ENCODE results near the gene PIM1.
"Not testable (repeated sequence)": the region's sequence is repeated elsewhere in the genome, so short reads cannot be mapped to it uniquely, and the experiment has no call there.

Gene PIM1

GRCh38 chr6:37171970-37172812 lies 2.2 kb downstream of the PIM1 start:
- DNase-seq, result peak; percentile 59 to 83 (median 70)

GRCh38 chr6:37172912-37173492 lies 3.0 kb downstream of the PIM1 start:
- no peak for DNase-seq

DNA sequence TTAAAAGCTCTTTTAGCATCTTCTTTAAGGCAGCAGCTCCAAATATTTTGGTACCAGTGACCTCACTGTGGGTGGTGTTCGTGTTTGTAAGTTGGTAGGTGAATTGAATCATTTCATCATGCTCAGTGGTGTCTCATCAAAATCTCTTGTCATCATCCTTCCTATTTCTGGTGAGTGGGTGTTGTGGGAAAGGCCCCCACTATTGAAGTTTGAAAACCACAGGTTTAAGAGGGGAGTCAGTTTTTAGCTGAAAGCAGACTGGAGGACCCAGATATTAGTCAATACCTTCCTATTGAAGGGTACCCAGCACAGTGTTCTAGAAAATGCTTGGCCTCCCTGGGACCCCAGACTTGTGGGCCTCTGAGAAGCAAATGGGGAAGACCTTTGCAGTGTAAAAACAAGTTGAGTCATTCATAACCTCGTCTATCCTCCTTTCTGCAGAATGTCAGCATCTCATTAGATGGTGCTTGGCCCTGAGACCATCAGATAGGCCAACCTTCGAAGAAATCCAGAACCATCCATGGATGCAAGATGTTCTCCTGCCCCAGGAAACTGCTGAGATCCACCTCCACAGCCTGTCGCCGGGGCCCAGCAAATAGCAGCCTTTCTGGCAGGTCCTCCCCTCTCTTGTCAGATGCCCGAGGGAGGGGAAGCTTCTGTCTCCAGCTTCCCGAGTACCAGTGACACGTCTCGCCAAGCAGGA lies 3.7 kb downstream of the PIM1 start:
- no peak for DNase-seq

DNA sequence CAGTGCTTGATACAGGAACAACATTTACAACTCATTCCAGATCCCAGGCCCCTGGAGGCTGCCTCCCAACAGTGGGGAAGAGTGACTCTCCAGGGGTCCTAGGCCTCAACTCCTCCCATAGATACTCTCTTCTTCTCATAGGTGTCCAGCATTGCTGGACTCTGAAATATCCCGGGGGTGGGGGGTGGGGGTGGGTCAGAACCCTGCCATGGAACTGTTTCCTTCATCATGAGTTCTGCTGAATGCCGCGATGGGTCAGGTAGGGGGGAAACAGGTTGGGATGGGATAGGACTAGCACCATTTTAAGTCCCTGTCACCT lies 4.2 kb downstream of the PIM1 start:
- no peak for DNase-seq

DNA sequence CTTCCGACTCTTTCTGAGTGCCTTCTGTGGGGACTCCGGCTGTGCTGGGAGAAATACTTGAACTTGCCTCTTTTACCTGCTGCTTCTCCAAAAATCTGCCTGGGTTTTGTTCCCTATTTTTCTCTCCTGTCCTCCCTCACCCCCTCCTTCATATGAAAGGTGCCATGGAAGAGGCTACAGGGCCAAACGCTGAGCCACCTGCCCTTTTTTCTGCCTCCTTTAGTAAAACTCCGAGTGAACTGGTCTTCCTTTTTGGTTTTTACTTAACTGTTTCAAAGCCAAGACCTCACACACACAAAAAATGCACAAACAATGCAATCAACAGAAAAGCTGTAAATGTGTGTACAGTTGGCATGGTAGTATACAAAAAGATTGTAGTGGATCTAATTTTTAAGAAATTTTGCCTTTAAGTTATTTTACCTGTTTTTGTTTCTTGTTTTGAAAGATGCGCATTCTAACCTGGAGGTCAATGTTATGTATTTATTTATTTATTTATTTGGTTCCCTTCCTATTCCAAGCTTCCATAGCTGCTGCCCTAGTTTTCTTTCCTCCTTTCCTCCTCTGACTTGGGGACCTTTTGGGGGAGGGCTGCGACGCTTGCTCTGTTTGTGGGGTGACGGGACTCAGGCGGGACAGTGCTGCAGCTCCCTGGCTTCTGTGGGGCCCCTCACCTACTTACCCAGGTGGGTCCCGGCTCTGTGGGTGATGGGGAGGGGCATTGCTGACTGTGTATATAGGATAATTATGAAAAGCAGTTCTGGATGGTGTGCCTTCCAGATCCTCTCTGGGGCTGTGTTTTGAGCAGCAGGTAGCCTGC lies 4.8 kb downstream of the PIM1 start:
- DNase-seq, result no peak

DNA sequence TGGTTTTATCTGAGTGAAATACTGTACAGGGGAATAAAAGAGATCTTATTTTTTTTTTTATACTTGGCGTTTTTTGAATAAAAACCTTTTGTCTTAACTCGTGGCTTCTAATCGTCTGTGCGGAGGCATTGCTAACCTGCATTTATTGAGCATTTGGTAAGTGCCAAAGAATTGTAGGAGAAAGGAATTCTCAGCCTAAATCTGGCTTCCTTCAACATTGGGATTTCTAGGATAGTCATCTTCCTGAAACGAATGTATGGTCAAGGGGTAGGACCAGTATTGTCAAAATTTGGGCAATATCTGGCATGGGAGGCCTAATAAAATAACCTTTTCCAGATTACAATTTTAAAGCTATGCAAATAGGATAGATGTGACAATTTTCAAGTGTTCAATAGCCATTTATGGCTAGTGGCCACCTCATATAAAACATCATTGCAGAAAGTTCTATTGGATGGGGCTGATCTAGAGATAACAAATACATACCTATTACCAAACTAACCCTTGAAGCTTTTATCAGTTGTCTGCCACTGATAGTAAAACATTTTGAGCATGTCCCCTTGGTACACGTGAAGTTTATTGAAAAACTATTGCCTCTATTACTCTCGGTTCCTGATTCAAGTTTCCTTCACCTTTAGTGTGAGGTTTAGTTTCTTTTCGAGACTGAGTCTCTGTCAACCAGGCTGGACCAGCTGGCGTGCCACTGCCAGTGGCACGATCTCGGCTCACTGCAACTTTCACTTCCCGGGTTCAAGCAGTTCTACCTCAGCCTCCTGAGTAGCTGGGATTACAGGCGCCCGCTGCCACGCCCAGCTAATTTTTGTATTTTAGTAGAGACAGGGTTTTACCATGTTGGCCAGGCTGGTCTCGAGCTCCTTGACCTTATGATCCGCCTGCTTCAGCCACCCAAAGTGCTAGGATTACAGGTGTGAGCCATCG lies 5.6 kb downstream of the PIM1 start:
- DNase-seq, result no peak

DNA sequence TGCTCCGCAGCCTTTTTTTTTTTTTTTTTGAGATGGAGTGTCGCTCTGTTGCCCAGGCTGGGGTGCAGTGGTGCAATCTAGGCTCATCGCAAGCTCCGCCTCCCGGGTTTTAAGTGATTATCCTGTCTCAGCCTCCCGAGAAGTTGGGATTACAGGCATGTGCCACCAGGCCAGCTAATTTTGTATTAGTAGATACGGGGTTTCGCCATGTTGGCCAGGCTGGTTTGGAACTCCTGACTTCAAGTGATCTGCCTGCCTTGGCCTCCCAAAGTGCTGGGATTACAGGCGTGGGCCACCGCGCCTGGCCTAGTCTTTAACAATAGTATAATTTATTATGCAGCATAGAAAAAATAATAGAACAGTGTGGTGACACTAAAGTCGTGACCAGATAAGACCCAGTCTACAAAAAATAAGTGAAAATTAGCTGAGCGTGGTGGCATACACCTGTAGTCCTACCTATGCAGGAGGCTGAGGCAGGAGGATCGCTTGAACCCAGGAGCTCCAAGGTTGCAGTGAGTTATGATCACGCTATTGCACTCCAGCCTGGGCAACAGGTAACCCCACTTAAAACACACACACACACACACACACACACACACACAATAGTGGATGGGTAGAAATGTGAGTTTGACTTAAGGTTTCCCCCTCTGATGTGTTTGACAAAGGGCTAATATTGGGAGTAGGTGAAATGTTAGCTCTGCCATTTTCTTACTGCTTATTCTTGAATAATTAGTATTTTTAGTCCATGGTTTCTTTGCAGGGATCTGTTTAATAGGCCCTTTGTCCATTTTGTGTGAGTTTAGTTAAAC lies 6.5 kb downstream of the PIM1 start:
- no peak for DNase-seq

DNA sequence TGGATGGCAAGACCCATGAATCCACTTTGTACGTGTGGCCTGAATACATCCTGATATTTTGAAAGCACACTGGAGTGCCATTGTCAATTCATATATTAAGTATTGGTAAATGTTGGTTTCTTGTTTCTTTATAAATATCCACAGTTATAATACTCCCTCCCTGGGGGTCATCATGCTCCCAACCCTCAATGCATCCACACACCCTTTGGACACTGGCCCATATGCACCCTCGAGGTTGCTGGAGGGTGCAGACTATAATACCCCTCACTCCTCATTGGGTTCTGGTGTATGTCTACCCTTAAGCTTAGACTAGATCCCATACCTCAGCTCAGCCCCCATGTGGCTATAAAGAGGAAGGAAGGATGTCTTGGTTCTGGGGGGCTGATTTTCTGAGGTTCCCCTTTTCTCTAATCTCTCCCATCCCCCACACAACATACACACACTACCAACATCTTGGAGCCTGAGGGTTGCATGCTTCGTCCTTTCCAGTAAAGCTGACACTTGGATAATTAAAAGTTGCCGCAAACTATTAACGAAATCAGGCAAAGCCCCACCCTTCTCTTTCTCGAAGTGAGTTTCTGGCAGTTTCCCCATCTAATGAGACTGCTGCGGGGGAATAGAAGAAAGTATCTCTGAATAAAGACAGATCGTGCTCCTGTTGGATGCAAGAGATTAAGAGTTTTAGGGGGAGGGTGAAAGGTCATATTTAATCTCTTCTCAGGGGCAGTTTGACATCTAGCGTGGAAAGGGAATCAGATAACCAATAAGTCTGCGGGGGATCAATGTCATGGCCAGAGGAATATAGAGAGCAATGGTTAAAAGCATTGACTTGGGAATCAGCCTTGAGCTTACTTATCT lies 7.4 kb downstream of the PIM1 start:
- DNase-seq, result no peak

DNA sequence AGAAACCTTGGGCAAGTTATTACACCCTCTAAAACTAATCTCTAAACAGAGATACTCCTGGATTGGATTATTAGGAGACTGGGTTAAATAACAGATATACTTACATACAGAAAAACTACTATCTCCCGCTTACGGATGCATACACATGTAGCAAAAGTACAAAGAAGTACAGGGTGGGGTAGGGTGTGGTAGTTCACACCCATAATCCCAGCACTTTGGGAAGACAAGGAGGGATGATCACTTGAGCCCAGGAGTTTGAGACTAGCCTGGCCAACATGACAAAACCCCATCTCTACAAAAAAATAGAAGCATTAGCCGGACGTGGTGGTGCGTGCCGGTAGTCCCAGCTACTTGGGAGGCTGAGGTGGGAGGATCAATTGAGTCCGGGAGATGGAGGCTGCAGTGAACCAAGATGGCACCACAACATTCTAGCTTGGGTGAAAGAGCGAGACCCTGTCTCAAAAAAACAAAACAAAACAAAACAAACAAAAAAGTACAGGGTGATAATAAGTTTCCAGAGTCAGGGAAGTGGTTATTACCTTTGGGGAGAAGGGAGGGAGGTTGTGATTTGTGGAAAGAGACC lies 8.1 kb downstream of the PIM1 start:
- no peak for DNase-seq

DNA sequence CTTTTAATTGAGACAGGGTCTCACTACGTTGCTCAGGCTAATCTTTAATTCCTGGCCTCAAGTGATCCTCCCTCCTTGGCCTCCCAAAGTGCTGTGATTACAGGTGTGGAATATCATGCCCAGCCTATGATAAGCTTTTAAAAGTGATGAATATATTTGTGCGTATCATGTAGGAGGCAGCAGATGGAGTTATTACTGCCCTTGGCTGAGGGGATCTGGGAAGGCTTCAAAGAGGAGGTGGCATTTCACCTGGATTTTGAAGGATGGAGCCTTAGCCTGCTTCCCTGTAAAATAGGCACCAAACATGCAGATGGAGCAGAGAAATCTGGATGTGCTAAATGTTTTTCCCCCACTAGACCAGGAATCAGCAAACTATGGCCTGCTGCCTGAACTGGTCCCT lies 10.1 kb downstream of the PIM1 start:
- DNase-seq, result no peak

DNA sequence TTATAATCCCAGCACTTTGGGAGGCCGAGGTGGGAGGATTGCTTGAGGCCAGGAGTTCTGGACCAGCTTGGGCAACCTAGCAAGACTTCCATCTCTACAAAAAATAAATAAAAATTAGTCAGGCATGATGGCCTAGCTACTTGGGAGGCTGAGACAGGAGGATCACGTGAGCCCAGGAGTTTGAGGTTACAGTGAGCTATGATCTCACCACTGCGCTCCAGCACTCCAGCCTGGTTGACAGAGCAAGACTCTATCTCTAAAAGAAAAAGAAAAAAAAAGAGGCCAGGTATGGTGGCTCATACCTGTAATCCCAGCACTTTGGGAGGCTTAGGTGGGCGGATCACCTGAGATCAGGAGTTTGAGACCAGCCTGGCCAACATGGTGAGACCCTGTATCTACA lies 10.7 kb downstream of the PIM1 start:
- not testable (repeated sequence) for DNase-seq

GRCh38 chr6:37182736-37183590 lies 13.0 kb downstream of the PIM1 start:
- peak in 2 of 4 experiments; percentile 42 to 56 for DNase-seq

- not testable (repeated sequence) for DNase-seq
These were observed 16.2 kb downstream of the PIM1 start for GRCh38 chr6:37185949-37186720.

DNA sequence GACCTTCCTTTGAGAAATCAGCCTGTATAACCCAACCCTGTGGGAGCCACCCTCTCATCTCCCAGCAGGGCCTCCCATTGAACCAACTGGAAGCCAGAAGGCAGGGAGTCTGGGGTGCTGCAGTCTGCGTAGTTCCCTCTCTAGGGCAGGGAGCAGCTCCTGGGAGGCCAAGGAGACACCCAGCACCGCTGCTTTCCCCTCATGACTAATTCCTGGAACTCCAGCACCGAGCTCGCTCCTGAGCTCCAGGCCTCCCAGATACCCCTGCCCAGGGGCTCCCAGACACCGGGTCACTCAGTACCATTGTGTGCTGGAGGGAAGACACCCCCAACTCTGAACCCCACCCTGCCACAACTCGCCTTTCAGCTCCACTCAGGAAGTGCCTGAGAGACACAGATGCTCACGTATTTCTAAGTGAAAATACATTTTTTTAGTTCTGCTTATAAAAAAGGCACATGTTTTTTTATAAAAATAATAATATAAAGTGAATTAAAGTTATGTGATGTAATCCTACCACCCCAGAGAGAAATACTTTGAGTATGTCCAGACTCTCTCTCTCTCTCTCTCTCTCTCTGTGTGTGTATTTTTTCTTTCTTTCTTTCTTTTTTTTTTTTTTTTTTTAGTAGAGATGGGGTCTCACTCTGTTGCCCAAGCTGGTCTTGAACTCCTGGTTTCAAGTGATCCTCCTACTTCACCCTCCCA lies 17.5 kb downstream of the PIM1 start:
- no peak for DNase-seq

- DNase-seq, result no peak
These were observed 19.1 kb downstream of the PIM1 start for GRCh38 chr6:37188962-37189510.

DNA sequence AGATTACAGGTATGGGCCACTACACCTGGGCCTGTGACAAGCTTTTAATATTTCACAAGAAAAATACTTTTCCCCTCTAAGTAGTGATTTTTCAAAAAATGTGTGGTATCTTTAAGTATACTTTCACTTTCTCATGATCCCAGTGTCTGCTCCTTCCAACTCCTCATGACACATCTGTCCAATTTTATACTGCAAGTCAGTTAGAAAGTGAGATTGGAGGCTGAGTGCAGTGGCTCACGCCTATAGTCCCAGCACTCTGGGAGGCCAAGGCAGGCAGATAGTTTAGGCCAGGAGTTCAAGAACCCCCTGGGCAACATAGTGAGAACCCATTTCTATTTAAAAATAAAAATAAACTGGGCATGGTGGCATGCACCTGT lies 20.2 kb downstream of the PIM1 start:
- DNase-seq, result no peak

DNA sequence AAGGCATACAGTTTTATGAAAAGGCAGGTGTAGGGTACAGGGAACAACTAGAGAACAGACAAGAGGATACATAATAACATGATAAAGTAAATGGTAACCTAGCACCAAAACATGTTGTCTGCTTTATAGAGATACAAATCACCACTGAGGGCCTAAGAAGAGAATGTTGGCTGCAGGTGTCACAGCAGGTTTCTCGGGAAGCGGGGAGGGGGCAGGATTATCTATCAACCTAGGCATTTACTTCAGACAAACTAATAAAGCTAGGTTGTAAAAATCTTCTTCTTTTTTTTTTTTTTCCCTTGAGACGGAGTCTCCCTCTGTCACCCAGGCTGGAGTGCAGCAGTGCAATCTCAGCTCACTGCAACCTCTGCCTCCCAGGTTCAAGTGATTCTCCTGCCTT lies 22.7 kb downstream of the PIM1 start:
- DNase-seq, result no peak
